Renal cortical epithelial cell (primary cell): ENCODE measurements around the gene UAP1L1. TPM values are rescaled to one million over a fixed set of nuclear protein-coding genes. Genes with fewer than 3 reads are reported as not detected.

Experiments
- DNase-seq: peaks from one replicate; pipeline ENCODE4 v3.0.0-alpha.2; 2011; ENCODE audit warnings: low read depth
- total RNA-seq: library from RNA; depleted of rRNA; stranded (reverse); fragments of >200 nt; gene quantifications from 2 replicates; pipeline ENCODE4 v1.2.3, GENCODE V29; 2014

Gene UAP1L1
- total RNA-seq, 1 donor from 2014 or later: 7.1 TPM

DNA sequence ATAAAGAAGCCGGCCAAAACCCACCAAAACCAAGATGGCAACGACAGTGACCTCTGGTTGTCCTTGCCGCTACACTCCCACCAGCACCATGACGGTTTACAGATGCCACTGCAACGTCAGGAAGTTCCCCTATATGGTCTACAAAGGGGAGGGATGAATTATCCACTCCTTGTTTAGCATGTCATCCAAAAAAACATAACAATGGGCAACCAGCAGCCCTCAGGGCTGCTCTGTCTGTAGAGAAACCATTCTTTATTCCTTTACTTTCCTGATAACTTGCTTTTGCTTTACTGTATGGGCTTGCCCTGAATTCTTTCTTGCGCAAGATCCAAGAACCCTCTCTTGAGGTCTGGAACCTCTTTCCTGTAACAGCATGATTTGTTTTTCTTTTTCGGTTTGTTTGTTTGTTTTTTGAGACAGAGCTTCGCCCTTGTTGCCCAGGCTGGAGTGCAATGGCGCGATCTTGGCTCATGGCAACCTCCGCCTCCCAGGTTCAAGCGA, 2.0 kb upstream of the UAP1L1 start:
- DNase-seq: no peak

DNA sequence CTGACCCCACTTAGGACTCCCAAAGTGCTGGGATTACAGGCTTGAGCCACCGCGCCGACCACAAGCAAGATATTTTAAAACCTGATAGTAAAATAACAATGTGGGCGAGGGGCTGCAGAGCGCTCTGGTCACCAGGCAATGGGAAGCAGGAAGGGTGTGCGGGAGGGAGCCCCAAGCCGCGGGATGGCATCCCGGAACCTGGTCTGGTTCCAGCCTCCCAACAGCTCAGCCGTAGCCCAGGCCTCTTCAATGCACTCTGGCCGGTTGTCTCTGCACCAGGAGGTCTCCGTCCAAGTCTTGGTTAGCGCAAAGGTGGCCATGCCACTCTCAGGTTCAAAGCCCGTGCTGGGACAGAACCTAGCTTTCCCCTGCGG, 694 bp upstream of the UAP1L1 start:
- DNase-seq: no peak

DNA sequence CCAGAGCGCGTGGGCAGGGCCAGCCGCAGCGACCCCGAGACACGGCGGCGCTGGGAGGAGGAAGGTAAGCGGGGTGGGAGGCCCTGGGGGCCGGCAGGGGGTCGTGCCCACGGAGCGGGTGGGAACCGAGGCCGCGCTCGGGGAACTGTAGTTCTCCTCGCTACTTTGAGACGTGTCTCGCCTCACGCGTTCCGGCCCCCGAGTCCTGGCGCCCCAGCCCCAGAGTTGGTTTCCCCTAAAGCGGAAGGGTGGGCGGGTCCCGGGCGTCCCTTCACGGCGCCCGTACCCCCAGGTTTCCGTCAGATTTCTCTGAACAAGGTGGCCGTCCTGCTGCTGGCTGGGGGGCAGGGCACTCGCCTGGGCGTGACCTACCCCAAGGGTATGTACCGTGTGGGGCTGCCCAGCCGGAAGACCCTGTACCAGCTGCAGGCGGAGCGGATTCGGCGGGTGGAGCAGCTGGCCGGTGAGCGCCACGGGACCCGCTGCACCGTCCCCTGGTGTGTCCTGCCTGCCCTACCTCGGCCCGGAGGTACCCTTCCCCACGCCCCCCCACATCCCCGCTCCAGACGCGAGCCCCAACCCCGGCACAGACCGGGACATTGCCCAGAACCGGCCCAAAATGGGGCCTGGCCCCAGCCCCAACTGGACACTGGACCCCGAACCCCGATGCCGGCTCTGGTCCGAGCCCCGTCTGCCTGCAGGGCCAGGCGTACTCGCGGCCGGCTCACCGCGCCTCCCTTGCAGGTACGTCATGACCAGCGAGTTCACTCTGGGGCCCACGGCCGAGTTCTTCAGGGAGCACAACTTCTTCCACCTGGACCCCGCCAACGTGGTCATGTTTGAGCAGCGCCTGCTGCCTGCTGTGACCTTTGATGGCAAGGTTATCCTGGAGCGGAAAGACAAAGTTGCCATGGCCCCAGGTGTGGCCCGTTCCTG, 709 bp downstream of the UAP1L1 start:
- DNase-seq: no peak

DNA sequence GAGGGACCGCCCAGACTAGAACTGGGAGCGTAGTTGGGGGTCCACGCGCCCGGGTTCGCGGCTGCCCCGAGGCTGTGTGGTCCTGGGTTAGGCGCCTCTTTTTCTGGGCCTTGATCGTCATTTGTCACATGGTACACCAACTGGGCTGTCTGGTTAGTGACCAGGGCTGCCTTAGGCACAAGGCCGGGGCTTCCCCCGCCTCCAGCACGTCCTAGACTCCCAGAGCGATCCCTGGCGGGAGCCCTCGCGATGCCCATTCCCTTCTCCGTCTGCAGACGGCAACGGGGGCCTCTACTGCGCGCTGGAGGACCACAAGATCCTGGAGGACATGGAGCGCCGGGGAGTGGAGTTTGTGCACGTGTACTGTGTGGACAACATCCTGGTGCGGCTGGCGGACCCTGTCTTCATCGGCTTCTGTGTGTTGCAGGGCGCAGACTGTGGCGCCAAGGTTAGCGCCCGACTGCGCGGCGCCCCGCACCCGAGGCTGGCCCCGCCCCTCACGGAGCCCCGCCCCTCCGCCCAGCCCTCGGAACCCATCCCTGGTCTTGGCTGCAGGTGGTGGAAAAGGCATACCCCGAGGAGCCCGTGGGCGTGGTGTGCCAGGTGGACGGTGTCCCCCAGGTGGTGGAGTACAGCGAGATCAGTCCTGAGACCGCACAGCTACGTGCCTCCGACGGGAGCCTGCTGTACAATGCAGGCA, 1.5 kb downstream of the UAP1L1 start:
- no peak for DNase-seq

- DNase-seq: no peak
Measured at GRCh38 chr9:137079401-137079787, 2.1 kb downstream of the UAP1L1 start.

- DNase-seq: no peak
Measured at GRCh38 chr9:137080260-137081122, 3.2 kb downstream of the UAP1L1 start.

DNA sequence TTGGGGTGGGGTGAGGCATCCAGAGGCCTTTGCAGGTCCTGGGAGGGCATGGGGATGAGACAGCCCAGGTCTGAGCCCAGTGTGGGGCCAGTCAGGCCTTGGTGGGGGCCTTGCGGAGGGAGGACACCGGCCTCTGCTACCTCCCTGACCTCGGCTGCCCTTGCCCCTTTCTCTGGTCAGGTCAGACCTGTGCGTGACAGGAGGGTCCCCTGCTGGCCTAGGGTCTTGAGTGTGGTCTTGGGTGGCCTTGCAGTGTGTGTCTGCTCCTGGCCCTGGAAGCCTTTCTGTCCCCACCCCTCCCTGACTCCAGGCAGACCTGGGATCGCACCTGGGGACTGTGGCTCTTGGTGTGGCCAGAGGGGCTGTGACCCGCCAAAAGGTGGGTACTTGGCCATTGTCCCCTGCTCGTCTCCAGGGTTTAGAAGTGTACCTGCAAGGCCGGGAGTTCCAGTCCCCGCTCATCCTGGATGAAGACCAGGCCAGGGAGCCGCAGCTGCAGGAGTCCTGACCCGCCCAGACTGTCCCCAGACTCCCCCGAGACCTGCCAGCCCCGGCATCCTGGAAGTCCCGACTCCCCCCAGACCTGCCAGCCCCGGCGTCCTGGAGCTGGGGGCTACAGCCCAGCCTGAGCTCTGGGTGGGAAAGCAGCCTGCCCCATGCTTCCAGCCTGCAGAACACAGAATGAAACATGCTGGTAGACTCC, 5.1 kb downstream of the UAP1L1 start:
- DNase-seq: no peak

DNA sequence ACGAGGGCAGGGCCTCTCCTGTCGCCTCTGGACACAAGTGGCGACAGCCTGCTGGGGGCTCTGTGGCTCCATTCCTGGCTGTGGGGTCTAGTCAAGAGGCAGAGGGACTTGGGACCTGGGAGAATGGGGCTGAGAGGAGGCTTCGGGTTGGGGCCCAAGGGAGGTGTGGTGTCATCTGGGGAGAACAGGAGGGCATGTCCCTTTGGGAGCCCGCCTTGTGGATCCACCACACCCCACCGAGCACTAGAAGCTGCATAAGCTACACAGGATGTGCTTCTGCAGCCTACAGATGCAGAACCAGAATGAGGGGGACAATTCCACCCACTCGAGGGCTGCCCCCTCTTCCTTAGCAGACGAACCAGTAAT, 5.6 kb downstream of the UAP1L1 start:
- no peak for DNase-seq

- DNase-seq: peak; percentile 97
Measured at GRCh38 chr9:137083394-137084004, 6.2 kb downstream of the UAP1L1 start.

DNA sequence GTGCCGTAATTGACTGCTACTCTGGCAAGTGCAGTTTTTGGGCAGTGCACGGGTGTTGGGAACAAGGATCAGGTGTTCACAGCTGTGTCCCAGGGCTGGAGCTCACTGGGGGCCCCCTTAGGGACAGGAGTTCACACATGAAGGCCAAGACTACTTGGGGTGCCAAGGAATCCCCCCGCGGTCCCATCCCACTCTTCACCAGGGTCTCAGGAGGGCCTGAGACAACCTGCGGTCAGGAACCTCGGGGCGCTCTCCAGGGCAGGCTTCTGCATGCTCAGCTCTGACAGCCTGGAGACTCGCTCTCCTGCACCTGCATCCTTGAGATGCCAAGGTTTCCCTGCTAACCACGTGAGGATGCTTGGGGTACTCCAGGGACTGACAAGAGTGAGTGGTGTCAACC, 7.2 kb downstream of the UAP1L1 start:
- no peak for DNase-seq

DNA sequence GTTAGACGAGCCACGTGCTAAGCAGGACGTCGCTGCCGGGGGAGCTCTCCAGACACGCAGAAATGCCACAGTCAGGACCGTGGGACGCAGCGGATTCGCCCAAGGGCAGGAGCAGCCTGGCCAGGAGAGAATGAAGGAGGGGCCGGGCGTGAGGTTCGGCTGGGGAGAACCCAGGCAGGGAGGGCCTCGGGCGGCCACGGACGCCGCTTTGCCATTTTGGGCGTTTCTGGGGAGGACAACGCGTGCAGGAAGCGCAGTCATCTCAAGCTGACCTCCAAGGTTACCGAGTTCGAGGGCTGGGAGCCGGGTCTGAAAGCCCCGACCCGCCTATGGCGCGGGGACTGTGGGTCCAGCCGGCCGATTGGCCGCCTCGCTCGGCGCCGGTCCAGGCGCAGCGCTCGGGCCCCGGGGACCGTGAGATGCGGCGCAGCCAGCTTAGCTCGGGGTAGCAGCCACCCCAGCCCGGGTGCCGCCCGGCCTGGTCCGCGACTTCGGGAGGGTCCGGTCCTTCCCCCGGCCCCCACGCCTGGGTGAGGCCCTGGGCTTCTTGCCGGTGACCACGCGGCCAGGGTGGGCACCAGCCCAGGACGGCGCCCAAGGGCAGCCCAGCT, 8.7 kb downstream of the UAP1L1 start:
- DNase-seq: no peak

DNA sequence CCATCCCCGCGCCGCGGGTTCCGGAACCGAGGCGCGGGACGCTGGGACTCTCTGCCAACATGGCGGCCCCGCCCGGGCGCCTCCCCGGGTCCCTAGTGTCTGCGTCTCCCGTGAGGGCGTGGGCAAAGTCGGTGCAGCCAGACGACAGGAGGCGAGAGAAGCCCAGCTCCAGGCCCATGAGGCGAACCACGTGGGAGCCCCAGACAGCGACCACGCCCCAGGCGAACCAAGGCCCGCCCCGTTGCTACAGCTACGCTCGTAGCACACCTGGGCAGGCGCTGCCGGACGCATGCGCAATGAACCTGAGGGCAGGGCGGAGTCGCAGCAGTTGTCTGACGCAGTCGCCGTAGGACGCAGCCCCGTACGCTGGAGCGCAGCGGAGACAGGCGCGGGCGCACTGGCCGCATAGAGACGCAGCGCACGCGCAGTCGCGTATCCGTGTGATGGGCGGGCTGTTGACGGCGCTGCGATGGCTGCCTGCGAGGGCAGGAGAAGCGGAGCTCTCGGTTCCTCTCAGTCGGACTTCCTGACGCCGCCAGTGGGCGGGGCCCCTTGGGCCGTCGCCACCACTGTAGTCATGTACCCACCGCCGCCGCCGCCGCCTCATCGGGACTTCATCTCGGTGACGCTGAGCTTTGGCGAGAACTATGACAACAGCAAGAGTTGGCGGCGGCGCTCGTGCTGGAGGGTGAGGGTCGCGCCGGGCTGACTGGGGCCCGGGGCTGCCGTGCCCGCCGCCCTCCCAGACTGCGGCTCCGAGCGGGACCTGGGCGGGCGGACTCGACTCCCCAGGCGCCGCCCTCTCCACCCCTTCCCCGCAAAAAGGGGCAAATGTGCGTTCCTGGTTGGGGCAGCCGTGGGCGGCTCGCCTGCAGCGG, 9.5 kb downstream of the UAP1L1 start, which contains the start of gene MAN1B1:
MAN1B1 (plus strand) TSS at position 455 of the 878 bp plus-strand sequence; CDS start at position 470, 15 bp downstream.
- DNase-seq: peak; percentile 96

- no peak for DNase-seq
Measured at GRCh38 chr9:137087409-137087925, 10.2 kb downstream of the UAP1L1 start.

DNA sequence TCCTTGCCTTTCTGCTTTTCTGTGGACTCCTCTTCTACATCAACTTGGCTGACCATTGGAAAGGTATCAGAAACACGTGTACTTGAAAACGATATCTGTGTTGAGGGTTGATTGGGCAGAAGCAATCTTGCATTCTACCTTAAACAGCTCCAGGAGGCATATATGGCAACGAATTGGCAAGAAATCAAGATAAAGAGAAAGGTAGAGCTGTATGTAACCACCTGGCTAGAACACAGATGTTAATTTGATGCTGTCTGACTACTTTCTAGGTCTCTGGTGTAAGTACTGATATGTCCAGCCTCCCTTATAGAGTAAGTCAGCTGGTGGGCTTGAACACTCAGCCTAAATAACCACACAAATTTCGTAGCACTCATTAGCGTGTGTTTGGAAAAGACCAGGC, 10.8 kb downstream of the UAP1L1 start:
- DNase-seq: no peak

GRCh38 chr9:137089232-137089947, 12.1 kb downstream of the UAP1L1 start:
- no peak for DNase-seq

DNA sequence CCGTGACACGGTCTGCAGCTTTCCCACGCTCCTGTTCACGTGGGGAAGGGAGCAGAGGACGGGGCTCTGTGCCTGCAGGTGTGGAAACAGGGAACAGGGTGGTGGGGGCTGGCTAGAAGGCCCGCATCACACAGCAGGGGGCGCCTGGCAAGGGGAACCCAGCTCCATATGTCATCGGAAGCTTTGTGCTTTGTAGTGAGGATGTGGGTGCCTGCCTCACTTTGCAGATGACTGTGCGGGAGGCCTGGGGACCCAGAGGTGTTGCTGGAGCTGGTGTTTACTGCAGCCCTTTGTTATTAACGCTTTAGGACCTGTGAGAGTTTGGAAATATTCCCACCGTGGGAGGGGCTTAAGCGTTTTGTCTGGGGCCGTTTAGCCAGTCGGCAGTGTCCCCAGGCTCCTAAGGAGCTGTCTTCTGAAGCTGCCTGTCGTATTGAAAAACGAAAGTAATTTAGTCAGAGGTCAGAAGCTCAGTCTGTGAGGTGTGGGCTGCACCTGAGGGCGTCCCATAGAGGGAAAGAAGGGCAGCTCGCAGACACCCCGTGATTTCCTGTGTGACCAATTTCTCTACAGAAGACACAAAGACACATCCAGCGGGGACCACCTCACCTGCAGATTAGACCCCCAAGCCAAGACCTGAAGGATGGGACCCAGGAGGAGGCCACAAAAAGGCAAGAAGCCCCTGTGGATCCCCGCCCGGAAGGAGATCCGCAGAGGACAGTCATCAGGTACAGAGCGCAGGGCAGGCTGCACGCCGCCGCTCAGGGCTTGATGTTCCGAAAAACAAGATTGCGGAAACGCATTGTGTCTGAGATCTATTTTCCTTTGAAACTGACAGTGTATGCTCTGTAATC, 18.6 kb downstream of the UAP1L1 start:
- DNase-seq: no peak

DNA sequence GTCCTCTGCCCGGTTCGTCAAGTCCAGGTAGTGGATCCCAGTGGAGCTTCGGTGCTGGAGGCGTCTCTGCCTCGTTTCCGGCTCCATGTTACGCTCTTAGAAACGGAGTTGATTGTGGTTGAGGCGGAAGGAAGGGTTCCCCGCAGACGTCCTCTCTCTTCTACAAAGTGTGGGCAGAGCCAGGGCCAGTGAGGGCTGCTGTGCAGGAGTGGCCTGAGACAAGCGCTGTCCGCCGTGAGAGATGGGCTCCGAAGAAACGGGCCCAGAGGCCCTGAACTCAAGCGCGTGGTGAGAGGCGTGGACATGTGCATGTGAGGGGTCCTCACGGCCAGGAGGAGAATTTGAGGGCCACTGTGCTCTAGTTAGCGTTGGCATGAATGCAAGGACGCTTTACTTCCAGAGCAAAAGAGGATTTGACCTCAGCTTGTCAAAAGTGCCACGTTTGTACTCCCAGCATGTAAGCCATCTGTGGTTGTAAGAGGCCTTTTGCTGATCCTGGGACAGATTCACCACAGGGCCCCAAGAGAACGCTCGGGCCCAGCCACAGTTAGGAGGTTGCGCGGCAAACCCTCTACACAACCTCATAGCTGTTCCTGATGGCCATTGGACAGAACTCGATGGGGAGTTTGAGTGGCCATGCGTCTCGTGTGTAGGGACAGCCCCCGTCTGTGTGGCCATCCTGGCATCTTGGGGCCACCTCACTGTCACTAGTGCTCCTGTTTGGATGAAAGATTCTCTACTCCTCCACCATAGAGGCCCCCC, 19.6 kb downstream of the UAP1L1 start:
- DNase-seq: no peak
